HCT116 (cell line): Measurements from ENCODE around the gene UBXN10. TPM values are rescaled to one million over a fixed set of nuclear protein-coding genes. Genes with fewer than 3 reads are reported as not detected.

ENCODE experiments used
- ATAC-seq: fragments of 200-7000 bp; cut with Tn5 transposase; 2 replicates; pipeline ENCODE4 v1.9.1; 2020; ENCODE audit warnings: mild to moderate bottlenecking, moderate library complexity
- BruUV-seq: library from RNA; stranded (reverse); fragments of 400-500 nt; replicated peaks from 2 replicates; lab custom pipeline; 2021; lab: Mats Ljungman, UMichigan
- CTCF ChIA-PET: fragments of 300-600 bp; sonication (Branson Sonifier 250); formaldehyde crosslinking; loops from one replicate; lab custom pipeline; 2021; ENCODE audit warnings: antibody characterized with exemption; lab: Charles Lee
- POLR2A ChIA-PET: fragments of 300-600, 350-600 bp; sonication (Branson Sonifier 250); formaldehyde crosslinking; loops from one replicate; lab custom pipeline; 2021; ENCODE audit warnings: antibody characterized with exemption; lab: Charles Lee
- RAD21 ChIA-PET, 2 experiments: fragments of 300-600 bp; sonication (Branson Sonifier 250); formaldehyde crosslinking; loops; one replicate each; lab custom pipeline; 2023; ENCODE audit warnings: low total read pairs in 2 of 2; ENCODE audit not compliant: uncharacterized antibody in 2 of 2, unreplicated experiment in 2 of 2, low non-redundant PET in 1 of 2; lab: Charles Lee
- DNase-seq: peaks from one replicate; pipeline ENCODE4 v3.0.0-alpha.2; 2010; ENCODE audit warnings: low read depth, low spot score
- H2AFZ ChIP-seq: fragments of 200-600 bp; shearing (Covaris generic), sonication (generic); 2 replicates; pipeline ENCODE4 v1.6.1; 2017; ENCODE audit warnings: low read depth, mixed run types, mixed read lengths, antibody characterized with exemption, low read length; ENCODE audit not compliant: poor library complexity, severe bottlenecking
- H3K27ac ChIP-seq: 2 replicates; pipeline ENCODE4 v1.5.1; 2012; ENCODE audit warnings: low read depth, low read length
- H3K27me3 ChIP-seq: fragments of 200-600 bp; sonication (generic); 2 replicates; pipeline ENCODE4 v1.6.1; 2016; ENCODE audit warnings: mixed run types, low read length, mixed read lengths; ENCODE audit not compliant: insufficient read depth
- H3K36me3 ChIP-seq, 2 experiments: fragments of 200-500 bp in 1 of 2; fragments of 200-600 bp in 1 of 2; sonication (Bioruptor generic) in 1 of 2; sonication (generic) in 1 of 2; 2 replicates each; pipeline versions ENCODE4 v1.5.1 to v1.6.1; 2014 to 2016; ENCODE audit warnings: low read length in 2 of 2, inconsistent platforms in 1 of 2, mixed read lengths in 1 of 2, mixed run types in 1 of 2; ENCODE audit not compliant: insufficient read depth in 2 of 2, control insufficient read depth in 1 of 2
- H3K4me1 ChIP-seq, 2 experiments: fragments of 200-600 bp in 1 of 2; sonication (generic) in 1 of 2; 2 replicates each; pipeline versions ENCODE4 v1.5.1 to v1.6.1; 2012 to 2017; ENCODE audit warnings: low read length in 2 of 2, inconsistent platforms in 1 of 2, mild to moderate bottlenecking in 1 of 2, mixed read lengths in 1 of 2, mixed run types in 1 of 2, moderate library complexity in 1 of 2; ENCODE audit not compliant: insufficient read depth in 2 of 2, control insufficient read depth in 1 of 2
- H3K4me2 ChIP-seq: fragments of 200-600 bp; sonication (generic); 2 replicates; pipeline ENCODE4 v1.6.1; 2017; ENCODE audit warnings: mixed run types, low read length, mixed read lengths
- H3K4me3 ChIP-seq, 2 experiments: fragments of 200-600 bp in 1 of 2; sonication (generic) in 1 of 2; replicated peaks in 1 of 2; 2 replicates each; pipeline ENCODE4 v1.5.1; 2011 to 2016; ENCODE audit warnings: low read length in 2 of 2, control low read depth in 1 of 2, low read depth in 1 of 2, mild to moderate bottlenecking in 1 of 2, mixed read lengths in 1 of 2, mixed run types in 1 of 2
- H3K79me2 ChIP-seq: fragments of 200-600 bp; sonication (generic); 2 replicates; pipeline ENCODE4 v1.6.1; 2017; ENCODE audit warnings: mild to moderate bottlenecking, mixed run types, low read length, moderate library complexity, mixed read lengths; ENCODE audit not compliant: insufficient read depth
- H3K9ac ChIP-seq: fragments of 200-600 bp; sonication (generic); 2 replicates; pipeline ENCODE4 v1.6.1; 2016; ENCODE audit warnings: low read length, mixed read lengths
- H3K9me2 ChIP-seq: fragments of 200-600 bp; sonication (generic), shearing (Covaris generic); 2 replicates; pipeline ENCODE4 v1.6.1; 2017; ENCODE audit warnings: mixed run types, mild to moderate bottlenecking, moderate library complexity; ENCODE audit not compliant: insufficient read depth
- H3K9me3 ChIP-seq, 2 experiments: fragments of 200-500 bp in 1 of 2; fragments of 200-600 bp in 1 of 2; sonication (Bioruptor generic) in 1 of 2; sonication (generic) in 1 of 2; 2 replicates each; pipeline ENCODE4 v1.6.1; 2014 to 2017; ENCODE audit warnings: low read length in 2 of 2, mixed read lengths in 2 of 2, inconsistent platforms in 1 of 2, low read depth in 1 of 2, mild to moderate bottlenecking in 1 of 2, mixed run types in 1 of 2, moderate library complexity in 1 of 2; ENCODE audit not compliant: control insufficient read depth in 1 of 2, insufficient read depth in 1 of 2
- H4K20me1 ChIP-seq: fragments of 200-600 bp; sonication (generic), shearing (Covaris generic); 2 replicates; pipeline ENCODE4 v1.6.1; 2017; ENCODE audit warnings: mixed run types, mild to moderate bottlenecking, moderate library complexity; ENCODE audit not compliant: insufficient read depth
- ATF3 ChIP-seq: IDR thresholded peaks from 2 replicates; pipeline ENCODE4 v1.6.1; 2012
- CEBPB ChIP-seq: IDR thresholded peaks from 2 replicates; pipeline ENCODE4 v1.6.1; 2012; ENCODE audit warnings: low read depth
- CTCF ChIP-seq, 3 experiments: fragments of 200-600 bp in 1 of 3; sonication (generic) in 1 of 3; IDR thresholded peaks in 2 of 3; conservative IDR thresholded peaks in 1 of 3; 2 replicates each; pipeline ENCODE4 v1.5.1; 2012 to 2017; ENCODE audit warnings: low read depth in 2 of 3, low read length in 2 of 3, antibody characterized with exemption in 1 of 3, borderline replicate concordance in 1 of 3, control low read depth in 1 of 3, mild to moderate bottlenecking in 1 of 3, mixed read lengths in 1 of 3, mixed run types in 1 of 3, moderate library complexity in 1 of 3; ENCODE audit not compliant: insufficient read depth in 1 of 3
- EGR1 ChIP-seq: IDR thresholded peaks from 2 replicates; pipeline ENCODE4 v1.6.1; 2012; ENCODE audit warnings: low read depth
- ELF1 ChIP-seq: IDR thresholded peaks from 2 replicates; pipeline ENCODE4 v1.6.1; 2012; ENCODE audit warnings: low read depth, borderline replicate concordance
- FOSL1 ChIP-seq: IDR thresholded peaks from 2 replicates; pipeline ENCODE4 v1.6.1; 2012; ENCODE audit warnings: low read depth
- JUND ChIP-seq: IDR thresholded peaks from 2 replicates; pipeline ENCODE4 v1.6.1; 2012
- POLR2AphosphoS5 ChIP-seq: IDR thresholded peaks from 2 replicates; pipeline ENCODE4 v1.6.1; 2011; ENCODE audit warnings: mild to moderate bottlenecking, low read depth, low read length, moderate library complexity
- RAD21 ChIP-seq: IDR thresholded peaks from 2 replicates; pipeline ENCODE4 v1.6.1; 2012; ENCODE audit warnings: low read depth, mild to moderate bottlenecking
- REST ChIP-seq: IDR thresholded peaks from 2 replicates; pipeline ENCODE4 v1.6.1; 2012; ENCODE audit warnings: low read depth
- SIN3A ChIP-seq: IDR thresholded peaks from 2 replicates; pipeline ENCODE4 v1.6.1; 2012; ENCODE audit warnings: low read depth
- SP1 ChIP-seq: IDR thresholded peaks from 2 replicates; pipeline ENCODE4 v1.6.1; 2012; ENCODE audit warnings: low read depth
- SRF ChIP-seq: IDR thresholded peaks from 2 replicates; pipeline ENCODE4 v1.6.1; 2012; ENCODE audit warnings: low read depth
- TCF7L2 ChIP-seq: IDR thresholded peaks from 2 replicates; pipeline ENCODE4 v1.7.0; 2011; ENCODE audit warnings: borderline replicate concordance, inconsistent platforms; ENCODE audit not compliant: insufficient read depth, insufficient read length; ENCODE audit errors: extremely low read depth
- YY1 ChIP-seq: IDR thresholded peaks from 2 replicates; pipeline ENCODE4 v1.6.1; 2011; ENCODE audit warnings: low read length, low read depth, moderate library complexity, mild to moderate bottlenecking; ENCODE audit not compliant: insufficient replicate concordance; ENCODE audit errors: extremely low read depth
- ZBTB33 ChIP-seq: IDR thresholded peaks from 2 replicates; pipeline ENCODE4 v1.6.1; 2011; ENCODE audit warnings: mild to moderate bottlenecking, low read length, moderate library complexity; ENCODE audit not compliant: insufficient replicate concordance; ENCODE audit errors: extremely low read depth
- ZFX ChIP-seq: fragments of 450-650 bp; IDR thresholded peaks from 2 replicates; pipeline ENCODE4 v1.6.1; 2017
- intact Hi-C: fragments of 100-400 bp; cut with micrococcal nuclease; formaldehyde crosslinking; loops from 2 replicates; pipeline ENCODE4 v1.10.0; 2022
- total RNA-seq: library from RNA; stranded (reverse); gene quantifications from one replicate; pipeline ENCODE4 v1.2.1, GENCODE V29; 2021; ENCODE audit not compliant: unreplicated experiment

UBXN10 gene
- total RNA-seq, 1 experiment from 2014 or later: not detected

GRCh38 chr1:20224546-20224945, 38.6 kb downstream of the UBXN10 start:
- DNase-seq (no peak), ATAC-seq (no peak)
- Histone ChIP-seq H3K9ac (no peak overlapping the region), H3K4me1 (no peaks in the 10 kb centered on the region), H4K20me1 (no peaks in the 10 kb centered on the region), H2AFZ (no peak overlapping the region), H3K27me3 (no peaks in the 10 kb centered on the region), H3K9me2 (no peaks in the 10 kb centered on the region), H3K36me3 (no peaks in the 10 kb centered on the region), H3K79me2 (no peaks in the 10 kb centered on the region), H3K9me3 (no peaks in the 10 kb centered on the region), H3K4me3 (no peak overlapping the region), H3K27ac (no peak overlapping the region), H3K4me2 (no peak overlapping the region)
- ChIA-PET CTCF (interaction anchor here (1.5 kb wide), 1 partner anchor 9 kb away, joined by 3 read pairs; no protein-coding TSS in a partner anchor), RAD21 (no interaction called here), POLR2A (no interaction called here)
- BruUV-seq: no TSS peak
- intact Hi-C loops: no loop called here
- TF ChIP-seq CEBPB (no peak), ELF1 (no peak), YY1 (no peak), CTCF (IDR thresholded peaks at IDR 0.05 in 2 of 3, conservative IDR thresholded peaks at IDR 0.05 in 1 of 3; ENCODE audit: borderline replicate concordance in 1 of 3, insufficient read depth in 1 of 3, low read depth in 2 of 3, low read length in 2 of 3) (no peak), POLR2AphosphoS5 (no peak), FOSL1 (no peak), EGR1 (no peak), REST (no peak), ATF3 (no peak), SRF (no peak), RAD21 (no peak), SIN3A (no peak), ZFX (no peak), SP1 (no peak), ZBTB33 (no peak), TCF7L2 (no peak), JUND (no peak)
